GM12878 (cell line): ENCODE results near the gene EPB41L4B. TPM values are rescaled to one million over a fixed set of nuclear protein-coding genes. Genes with fewer than 3 reads are reported as not detected.

Source experiments
- ATAC-seq: fragments of 200-7000 bp; cut with Tn5 transposase; 3 replicates; pipeline ENCODE4 v1.9.1; 2020; ENCODE audit warnings: mild to moderate bottlenecking, moderate library complexity
- BruUV-seq: library from RNA; stranded (reverse); fragments of 400-500 nt; replicated peaks from 2 replicates; lab custom pipeline; 2021; lab: Mats Ljungman, UMichigan
- CTCF ChIA-PET: fragments of 300-600 bp; sonication (Branson Sonifier 250); formaldehyde crosslinking; extraction: SDS; loops from one replicate; lab custom pipeline; 2021; ENCODE audit warnings: inconsistent platforms; lab: Yijun Ruan, JAX
- POLR2A ChIA-PET: fragments of 350-600 bp; formaldehyde crosslinking; extraction: SDS; loops from one replicate; lab custom pipeline; 2021; ENCODE audit warnings: inconsistent platforms; lab: Charles Lee
- RAD21 ChIA-PET: fragments of 300-600 bp; sonication (Branson Sonifier 250); formaldehyde crosslinking; loops from one replicate; lab custom pipeline; 2023; ENCODE audit warnings: antibody characterized with exemption; ENCODE audit not compliant: unreplicated experiment; lab: Charles Lee
- SMC1A ChIA-PET: fragments of 300-600 bp; sonication (Branson Sonifier 250); formaldehyde crosslinking; loops from one replicate; lab custom pipeline; 2023; ENCODE audit not compliant: unreplicated experiment, uncharacterized antibody; lab: Charles Lee
- DNase-seq: peaks from one replicate; pipeline ENCODE4 v3.0.0-alpha.2; 2011; ENCODE audit warnings: low read depth, low spot score
- FAIRE-seq: peaks from 3 replicates; lab custom pipeline; 2011; peaks lifted over from hg19 to GRCh38; lab: Jason Lieb, UNC
- H2AFZ ChIP-seq: 2 replicates; pipeline ENCODE4 v1.6.0; 2011; ENCODE audit warnings: low read depth, low read length, control low read depth; ENCODE audit not compliant: control insufficient read depth
- H3K27ac ChIP-seq: 2 replicates; pipeline ENCODE4 v1.5.1; 2011; ENCODE audit warnings: control low read depth; ENCODE audit not compliant: control insufficient read depth, insufficient read depth
- H3K27me3 ChIP-seq, 2 experiments: replicated peaks in 1 of 2; 2 replicates each; pipeline versions ENCODE4 v1.6.0 to v1.6.1; 2011; ENCODE audit warnings: low read length in 1 of 2; ENCODE audit not compliant: control insufficient read depth in 2 of 2, insufficient read depth in 2 of 2
- H3K36me3 ChIP-seq, 2 experiments: 2 replicates each; pipeline ENCODE4 v1.5.1; 2011; ENCODE audit warnings: low read length in 1 of 2; ENCODE audit not compliant: control insufficient read depth in 2 of 2, insufficient read depth in 2 of 2
- H3K4me1 ChIP-seq: 2 replicates; pipeline ENCODE4 v1.6.1; 2011; ENCODE audit warnings: mild to moderate bottlenecking, low read length, moderate library complexity, mixed read lengths; ENCODE audit not compliant: control insufficient read depth, insufficient read depth
- H3K4me2 ChIP-seq: 2 replicates; pipeline ENCODE4 v1.6.0; 2011; ENCODE audit warnings: control low read depth; ENCODE audit not compliant: control insufficient read depth, insufficient read depth
- H3K4me3 ChIP-seq: fragments of 200-600 bp; sonication (generic); 2 replicates; pipeline ENCODE4 v1.5.1; 2016
- H3K79me2 ChIP-seq: 2 replicates; pipeline ENCODE4 v1.6.0; 2011; ENCODE audit warnings: low read length; ENCODE audit not compliant: control insufficient read depth, insufficient read depth
- H3K9ac ChIP-seq: 2 replicates; pipeline ENCODE4 v1.8.0; 2011; ENCODE audit warnings: low read length, control low read depth, mixed read lengths; ENCODE audit not compliant: control insufficient read depth, insufficient read depth
- H3K9me3 ChIP-seq: replicated peaks from 3 replicates; pipeline ENCODE4 v1.5.1; 2011; ENCODE audit warnings: mild to moderate bottlenecking, low read length; ENCODE audit not compliant: control insufficient read depth, insufficient read depth
- H4K20me1 ChIP-seq: 2 replicates; pipeline ENCODE4 v1.6.0; 2011; ENCODE audit not compliant: control insufficient read depth, insufficient read depth
- ASH2L ChIP-seq: fragments of 300-600, 200-600 bp; sonication (generic); IDR thresholded peaks from 2 replicates; pipeline ENCODE4 v1.6.1; 2017; ENCODE audit warnings: low read depth, mild to moderate bottlenecking, borderline replicate concordance
- RCOR1 ChIP-seq: conservative IDR thresholded peaks from 2 replicates; pipeline ENCODE4 v1.6.1; 2012; ENCODE audit warnings: low read depth, low read length, improper control_type of control experiment
- SMARCA5 ChIP-seq: fragments of 450-650 bp; IDR thresholded peaks from 2 replicates; pipeline ENCODE4 v1.6.1; 2017; ENCODE audit warnings: mild to moderate bottlenecking
- ZNF207 ChIP-seq: fragments of 450-650 bp; IDR thresholded peaks from 2 replicates; pipeline ENCODE4 v1.6.1; 2014; ENCODE audit warnings: antibody characterized with exemption, mild to moderate bottlenecking, borderline replicate concordance
- WGBS: methylation state at CpG from one replicate; pipeline ENCODE4 v1.1.6; 2016; ENCODE audit warnings: low lambda C conversion rate; ENCODE audit not compliant: insufficient replicate concordance, insufficient coverage; ENCODE audit errors: missing lambda C conversion rate; 5-methylcytosine and 5-hydroxymethylcytosine counted together
- in situ Hi-C: fragments of 300-500 bp; cut with MboI; formaldehyde crosslinking; loops from 9 replicates; pipeline ENCODE4 v1.14.3; 2018; ENCODE audit warnings: mixed read lengths
- intact Hi-C: fragments of 100-400 bp; cut with micrococcal nuclease; formaldehyde crosslinking; loops from one replicate; pipeline ENCODE4 v1.14.2; 2022; ENCODE audit not compliant: unreplicated experiment
- polyA plus RNA-seq, 11 experiments: library from polyadenylated mRNA; depleted of rRNA in 4 of 11; unstranded in 6 of 11; stranded (reverse) in 5 of 11; fragments of >200 nt; fragmentation: Nextera tagmentation in 4 of 11; fragmentation: Illumina TruSeq in 1 of 11; extraction: Ambion mirVana in 4 of 11; extraction: Trizol in 1 of 11; gene quantifications; 1 replicate in 1 of 11; 2 replicates in 10 of 11; pipeline versions ENCODE4 v1.2.1 to v1.2.3, GENCODE V29; 2011 to 2016; ENCODE audit warnings: inconsistent platforms in 2 of 11, missing spikeins in 2 of 11, low read depth in 1 of 11
- total RNA-seq, 4 experiments: library from RNA; depleted of rRNA in 3 of 4; stranded (reverse); fragments of >200 nt in 3 of 4; fragmentation: Illumina TruSeq in 1 of 4; extraction: Trizol in 1 of 4; gene quantifications; 2 replicates each; pipeline versions ENCODE4 v1.2.1 to v1.2.3, GENCODE V29; 2013 to 2021
- TF ChIP-seq, protein P1 (sequence below): IDR thresholded peaks from 2 replicates; pipeline ENCODE4 v1.6.1; 2012; ENCODE audit warnings: mild to moderate bottlenecking, low read depth, low read length

The EPB41L4B gene
- total and polyA plus RNA-seq, 10 of the 15 experiments (the other 5 are each of a cell fraction or from before 2014, with no cell fraction given) = 0.04 to 0.75 (median 0.13) TPM; not detected in 1

DNA sequence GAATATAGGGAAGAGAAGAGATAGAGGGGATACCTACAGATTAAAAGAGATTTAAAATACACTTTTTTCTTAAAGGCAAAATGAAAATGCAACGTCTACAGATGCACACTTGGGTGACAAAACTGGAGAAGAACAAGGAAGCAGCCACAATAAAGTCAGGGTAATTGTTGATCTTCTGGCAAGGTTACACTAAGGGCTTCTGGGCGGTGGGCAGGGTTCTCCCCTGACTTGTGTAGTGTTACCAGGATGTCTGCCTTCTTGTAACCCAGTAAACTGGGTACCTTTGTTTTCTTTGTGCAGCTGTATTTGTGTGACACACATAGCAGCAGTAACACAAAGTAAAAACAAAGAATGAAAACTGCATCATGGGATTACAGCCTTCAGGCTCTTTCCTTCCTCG lies 37.8 kb downstream of the EPB41L4B start:
- Histone ChIP-seq H3K9ac (no peak overlapping the region), H4K20me1 (no peaks in the 10 kb centered on the region), H3K4me3 (no peak overlapping the region), H3K79me2 (no peaks in the 10 kb centered on the region), H3K27me3 (no peaks in the 10 kb centered on the region; a peak in 2 of 4 replicates), H3K27ac (no peak overlapping the region), H3K9me3 (no peaks in the 10 kb centered on the region), H3K4me1 (no peaks in the 10 kb centered on the region), H3K4me2 (no peak overlapping the region), H2AFZ (no peak overlapping the region), H3K36me3 (no peaks in the 10 kb centered on the region)
- POLR2A ChIA-PET = no interaction called here
- FAIRE-seq (no peak), ATAC-seq (no peak), DNase-seq (no peak)
- CTCF ChIA-PET = no interaction called here
- SMC1A ChIA-PET = no interaction called here
- RAD21 ChIA-PET = no interaction called here
- TF ChIP-seq, protein P1, sequence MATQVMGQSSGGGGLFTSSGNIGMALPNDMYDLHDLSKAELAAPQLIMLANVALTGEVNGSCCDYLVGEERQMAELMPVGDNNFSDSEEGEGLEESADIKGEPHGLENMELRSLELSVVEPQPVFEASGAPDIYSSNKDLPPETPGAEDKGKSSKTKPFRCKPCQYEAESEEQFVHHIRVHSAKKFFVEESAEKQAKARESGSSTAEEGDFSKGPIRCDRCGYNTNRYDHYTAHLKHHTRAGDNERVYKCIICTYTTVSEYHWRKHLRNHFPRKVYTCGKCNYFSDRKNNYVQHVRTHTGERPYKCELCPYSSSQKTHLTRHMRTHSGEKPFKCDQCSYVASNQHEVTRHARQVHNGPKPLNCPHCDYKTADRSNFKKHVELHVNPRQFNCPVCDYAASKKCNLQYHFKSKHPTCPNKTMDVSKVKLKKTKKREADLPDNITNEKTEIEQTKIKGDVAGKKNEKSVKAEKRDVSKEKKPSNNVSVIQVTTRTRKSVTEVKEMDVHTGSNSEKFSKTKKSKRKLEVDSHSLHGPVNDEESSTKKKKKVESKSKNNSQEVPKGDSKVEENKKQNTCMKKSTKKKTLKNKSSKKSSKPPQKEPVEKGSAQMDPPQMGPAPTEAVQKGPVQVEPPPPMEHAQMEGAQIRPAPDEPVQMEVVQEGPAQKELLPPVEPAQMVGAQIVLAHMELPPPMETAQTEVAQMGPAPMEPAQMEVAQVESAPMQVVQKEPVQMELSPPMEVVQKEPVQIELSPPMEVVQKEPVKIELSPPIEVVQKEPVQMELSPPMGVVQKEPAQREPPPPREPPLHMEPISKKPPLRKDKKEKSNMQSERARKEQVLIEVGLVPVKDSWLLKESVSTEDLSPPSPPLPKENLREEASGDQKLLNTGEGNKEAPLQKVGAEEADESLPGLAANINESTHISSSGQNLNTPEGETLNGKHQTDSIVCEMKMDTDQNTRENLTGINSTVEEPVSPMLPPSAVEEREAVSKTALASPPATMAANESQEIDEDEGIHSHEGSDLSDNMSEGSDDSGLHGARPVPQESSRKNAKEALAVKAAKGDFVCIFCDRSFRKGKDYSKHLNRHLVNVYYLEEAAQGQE = no peak
- TF ChIP-seq ASH2L (no peak), SMARCA5 (no peak), RCOR1 (no peak), ZNF207 (no peak)
- in situ Hi-C loops = no loop called here
- 12% methylated on average over 3 of the region's 3 CpGs for WGBS
- intact Hi-C loops = no loop called here
- BruUV-seq = no TSS peak
